ENCODE results near the gene C15orf39.

The C15orf39 gene

DNA sequence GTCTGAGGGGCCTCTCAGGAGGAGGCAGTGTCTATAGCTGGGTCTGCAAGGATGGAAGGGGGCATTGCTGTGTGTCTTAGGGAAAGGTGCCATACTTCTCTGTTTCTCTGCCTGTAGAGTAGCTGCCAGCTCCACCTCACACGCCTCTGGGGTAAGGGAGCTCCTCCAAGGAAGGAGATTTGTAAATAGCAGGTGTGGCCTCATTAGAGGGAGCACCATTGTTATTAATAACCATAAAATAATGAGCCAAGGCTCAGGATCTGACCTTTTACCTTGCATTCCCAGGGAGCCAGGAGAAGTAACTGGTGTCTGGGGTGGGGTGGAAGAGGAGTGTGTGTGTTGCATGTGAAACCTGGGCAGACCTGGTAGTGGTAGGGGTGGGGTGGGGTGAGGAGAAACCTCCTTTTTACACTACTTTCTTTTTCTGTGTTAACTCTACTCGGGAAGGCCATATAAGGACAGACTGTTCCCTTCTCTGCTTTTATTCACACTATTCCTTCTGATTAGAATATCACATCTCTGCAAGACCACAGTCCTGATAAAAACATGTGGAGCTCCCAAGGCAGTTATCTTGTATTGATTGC lies 2.2 kb upstream of the C15orf39 start:
- TF ChIP-seq, protein P1, sequence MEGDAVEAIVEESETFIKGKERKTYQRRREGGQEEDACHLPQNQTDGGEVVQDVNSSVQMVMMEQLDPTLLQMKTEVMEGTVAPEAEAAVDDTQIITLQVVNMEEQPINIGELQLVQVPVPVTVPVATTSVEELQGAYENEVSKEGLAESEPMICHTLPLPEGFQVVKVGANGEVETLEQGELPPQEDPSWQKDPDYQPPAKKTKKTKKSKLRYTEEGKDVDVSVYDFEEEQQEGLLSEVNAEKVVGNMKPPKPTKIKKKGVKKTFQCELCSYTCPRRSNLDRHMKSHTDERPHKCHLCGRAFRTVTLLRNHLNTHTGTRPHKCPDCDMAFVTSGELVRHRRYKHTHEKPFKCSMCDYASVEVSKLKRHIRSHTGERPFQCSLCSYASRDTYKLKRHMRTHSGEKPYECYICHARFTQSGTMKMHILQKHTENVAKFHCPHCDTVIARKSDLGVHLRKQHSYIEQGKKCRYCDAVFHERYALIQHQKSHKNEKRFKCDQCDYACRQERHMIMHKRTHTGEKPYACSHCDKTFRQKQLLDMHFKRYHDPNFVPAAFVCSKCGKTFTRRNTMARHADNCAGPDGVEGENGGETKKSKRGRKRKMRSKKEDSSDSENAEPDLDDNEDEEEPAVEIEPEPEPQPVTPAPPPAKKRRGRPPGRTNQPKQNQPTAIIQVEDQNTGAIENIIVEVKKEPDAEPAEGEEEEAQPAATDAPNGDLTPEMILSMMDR (IDR thresholded peaks at IDR 0.05) = no peak
- TF ChIP-seq ZFX (IDR thresholded peaks at IDR 0.05; ENCODE audit: borderline replicate concordance) = no peak

DNA sequence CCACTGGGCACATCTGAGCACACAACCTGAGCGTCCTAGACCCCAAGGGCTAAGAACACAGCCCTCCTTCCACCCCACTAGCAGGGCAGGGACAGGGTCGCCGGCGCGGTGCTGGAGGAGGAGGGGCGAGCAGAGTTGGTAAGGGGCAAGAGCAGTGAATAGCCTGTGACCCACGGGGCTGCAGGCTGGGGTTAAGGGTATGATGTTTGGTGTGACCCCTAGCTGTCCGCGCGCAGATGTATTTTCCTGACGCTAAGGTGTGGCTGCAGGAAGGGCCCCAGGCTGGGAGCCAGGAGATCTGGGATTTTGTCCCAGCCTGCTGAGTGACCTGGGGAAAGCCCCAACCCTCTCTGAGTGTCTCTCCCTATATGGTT lies 1.3 kb upstream of the C15orf39 start:
- TF ChIP-seq ZFX (IDR thresholded peaks at IDR 0.05; ENCODE audit: borderline replicate concordance) = no peak
- H3K27ac ChIP-seq = peak overlapping the region; percentile 77

More for the DNA sequence above, 2.2 kb upstream of the C15orf39 start:
- peak overlapping the region; percentile 77 for H3K27ac ChIP-seq

DNA sequence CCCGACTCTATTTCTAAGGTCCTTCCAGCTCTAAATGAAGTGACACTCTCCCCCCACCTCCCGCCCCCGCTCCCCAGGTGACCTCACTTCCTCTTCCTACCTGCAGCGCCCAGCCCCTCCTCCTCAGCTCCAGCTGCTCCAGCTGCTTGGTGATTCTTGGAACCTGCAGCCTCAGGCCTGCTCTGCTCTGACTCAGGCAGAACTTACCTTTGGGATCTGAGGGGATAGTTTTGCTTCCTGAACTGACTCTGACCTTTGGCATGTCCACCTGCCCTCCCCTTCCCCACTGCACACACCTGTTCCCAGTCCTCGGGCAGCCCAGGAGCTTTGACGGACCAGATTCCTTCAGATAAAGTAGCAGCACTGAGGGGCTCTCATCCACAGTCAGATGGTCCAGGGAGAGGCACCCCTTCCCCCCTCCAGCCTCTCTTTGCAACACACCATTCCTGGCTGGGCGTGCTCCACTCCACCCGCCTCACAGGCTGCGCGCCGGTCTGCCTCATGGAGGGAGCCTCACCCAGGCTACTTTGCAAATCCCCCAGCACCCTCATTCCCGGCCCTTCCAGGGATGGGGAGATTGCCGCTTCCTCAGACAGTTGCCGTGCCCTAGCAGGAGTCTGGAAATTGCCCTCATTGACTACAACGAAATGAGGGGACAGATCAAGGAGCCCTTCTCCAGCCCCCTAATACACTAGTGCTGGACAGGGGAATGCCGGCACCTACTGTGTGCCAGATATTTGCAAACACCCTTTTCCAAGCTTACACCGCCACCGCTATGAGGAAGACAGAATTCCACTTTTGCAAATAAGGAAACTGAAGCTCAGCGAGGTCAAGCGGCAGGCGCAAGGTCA lies 692 bp upstream of the C15orf39 start:
- peak overlapping the region; percentile 77 for H3K27ac ChIP-seq
- TF ChIP-seq, protein P1 (IDR thresholded peaks at IDR 0.05) = no peak
- no peak for TF ChIP-seq ZFX (IDR thresholded peaks at IDR 0.05; ENCODE audit: borderline replicate concordance)

DNA sequence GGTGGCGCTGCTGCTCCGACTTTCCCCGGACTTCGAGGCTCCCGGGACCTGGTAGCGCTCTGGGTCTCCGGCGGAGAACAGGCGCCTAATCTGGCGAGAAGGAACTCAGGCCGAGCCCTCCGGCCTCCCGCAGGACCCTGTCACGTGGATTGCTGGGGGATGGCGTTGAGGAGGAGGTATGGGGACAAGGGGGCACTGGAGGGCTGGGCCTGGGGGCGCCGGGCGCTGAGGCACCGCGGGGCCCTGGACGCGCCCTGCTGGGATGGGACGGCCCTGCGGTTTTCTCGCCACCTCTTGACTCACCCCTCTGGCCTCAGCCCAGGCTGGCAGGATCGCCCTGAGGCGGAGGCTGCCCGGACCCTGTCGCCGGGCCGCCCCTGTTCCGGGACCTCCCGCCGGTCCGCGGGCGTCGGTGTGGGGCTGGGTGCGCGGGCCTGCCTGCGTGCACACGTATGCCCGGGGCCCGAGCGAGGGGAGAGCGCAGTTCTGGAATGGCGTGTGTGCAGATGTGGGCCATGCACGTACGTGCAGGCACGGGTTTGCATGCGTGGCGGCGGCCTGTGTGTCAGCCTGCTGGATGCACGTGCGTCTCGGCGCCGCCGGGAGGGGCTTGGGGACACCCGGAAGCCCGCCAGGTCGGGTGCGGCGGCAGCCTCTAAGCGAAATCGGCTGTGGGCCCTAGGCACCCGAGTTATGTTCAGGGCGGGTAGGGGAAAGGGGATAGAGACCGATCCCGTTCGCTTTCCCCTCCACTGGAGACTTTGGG lies 752 bp downstream of the C15orf39 start:
- H3K27ac ChIP-seq = peak overlapping the region; percentile 77
- TF ChIP-seq ZFX (IDR thresholded peaks at IDR 0.05; ENCODE audit: borderline replicate concordance) = no peak
- TF ChIP-seq, protein P1 (IDR thresholded peaks at IDR 0.05) = peak; percentile 78

DNA sequence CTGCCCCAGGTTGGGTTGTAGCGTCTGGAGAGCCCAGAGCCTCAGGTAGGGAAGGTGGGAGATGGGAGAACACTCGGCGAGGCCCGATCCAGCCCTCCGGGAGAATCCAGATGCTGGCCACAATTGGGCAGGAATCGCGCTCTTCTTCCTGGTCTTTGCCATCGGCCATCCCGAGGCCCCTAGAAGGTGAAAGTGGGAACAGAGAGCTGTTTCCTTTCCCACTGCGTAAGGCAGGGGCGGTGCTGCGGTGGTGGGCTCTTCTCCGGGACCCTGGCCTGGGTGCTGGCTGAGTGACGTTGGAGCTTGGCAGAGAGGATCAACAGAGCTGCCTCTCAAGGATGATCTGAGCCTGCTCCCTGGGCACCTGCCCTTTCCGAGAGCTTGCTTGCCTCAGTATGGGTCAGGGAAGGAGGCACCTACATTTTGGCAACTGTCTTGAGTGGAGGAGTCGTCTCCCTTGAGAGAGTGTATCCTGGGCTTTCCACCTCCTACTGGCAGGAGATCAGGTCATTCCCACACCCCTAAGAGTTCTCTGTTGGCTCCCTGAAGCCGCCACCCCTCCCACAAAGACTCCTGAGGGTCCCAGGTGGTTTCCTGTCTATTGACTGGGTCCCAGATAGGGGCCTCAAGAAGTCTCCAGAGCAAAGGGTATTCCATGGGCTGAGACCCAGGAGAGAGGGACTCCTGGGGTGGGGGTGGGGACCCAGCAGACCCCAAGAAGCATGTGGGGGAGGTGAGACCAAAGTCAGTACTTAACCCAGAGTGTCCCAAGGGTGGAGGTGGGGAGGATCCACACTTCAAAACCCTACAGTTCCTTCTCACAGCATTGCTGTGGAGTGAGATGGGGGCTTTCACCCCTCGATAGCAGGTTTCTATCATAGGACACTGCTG lies 1.6 kb downstream of the C15orf39 start:
- TF ChIP-seq, protein P1 (IDR thresholded peaks at IDR 0.05) = no peak
- TF ChIP-seq ZFX (IDR thresholded peaks at IDR 0.05; ENCODE audit: borderline replicate concordance) = no peak
- peak overlapping the region; percentile 77 for H3K27ac ChIP-seq

DNA sequence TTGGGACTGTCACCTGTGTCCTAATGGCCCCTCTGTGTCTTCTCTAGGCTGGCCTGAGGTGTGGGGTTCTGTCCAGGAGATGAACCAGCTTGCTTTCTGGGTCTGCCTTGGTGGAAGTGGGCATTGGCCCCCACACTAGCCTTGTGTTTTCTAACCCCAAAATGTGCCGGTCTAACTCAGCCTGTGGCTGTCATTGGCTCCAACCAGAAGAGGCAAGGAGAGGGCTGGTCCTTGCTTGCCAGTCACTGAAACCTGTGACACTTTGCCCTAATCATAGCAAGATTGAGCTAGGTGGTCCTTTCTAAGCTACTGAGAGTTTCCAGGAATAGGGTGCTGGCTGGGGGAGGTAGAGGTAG lies 2.2 kb downstream of the C15orf39 start:
- peak overlapping the region; percentile 77 for H3K27ac ChIP-seq
- TF ChIP-seq, protein P1 (IDR thresholded peaks at IDR 0.05) = no peak
- TF ChIP-seq ZFX (IDR thresholded peaks at IDR 0.05; ENCODE audit: borderline replicate concordance) = no peak
